ENCODE measurements around the gene FERMT3. TPM values are rescaled to one million over a fixed set of nuclear protein-coding genes. Genes with fewer than 3 reads are reported as not detected.
A peak's percentile ranks its signal among the peaks of the same experiment; 100 is the strongest.

Gene FERMT3
- total and polyA plus RNA-seq, 2 donors (not counting 3 experiments of a cell fraction or from before 2014, with no cell fraction given), result 64.4 to 100 TPM

GRCh38 chr11:64234647-64235379 is 28.3 kb downstream of the FERMT3 start:
- CTCF ChIA-PET, result interaction anchor here (1.9 to 2.1 kb wide), 3 partner anchors 30 to 66 kb away, joined by 6 to 10 read pairs (median 7); no protein-coding TSS in a partner anchor

More at GRCh38 chr11:64234647-64235379, 28.3 kb downstream of the FERMT3 start:
- Histone ChIP-seq H3K4me3 (replicated peaks in 1 of 3; ENCODE audit: insufficient read depth in 1 of 3, low read depth in 1 of 3, low read length in 3 of 3) (peak overlapping the region; percentile 48 to 63 (median 51)), H4K20me1 (replicated peaks; ENCODE audit: control insufficient read depth, extremely low read depth, insufficient read depth, low read length) (no peaks in the 10 kb centered on the region), H3K27me3 (ENCODE audit: control insufficient read depth in 2 of 2, insufficient read depth in 2 of 2, low read length in 2 of 2) (no peaks in the 10 kb centered on the region), H3K9me1 (replicated peaks; ENCODE audit: control insufficient read depth, extremely low read depth, insufficient read depth, low read length) (no peaks in the 10 kb centered on the region), H2AFZ (ENCODE audit: low read depth, low read length) (no peak overlapping the region), H3K4me1 (ENCODE audit: control insufficient read depth, extremely low read depth, insufficient read depth, low read length) (peaks cover 10% of the 10 kb centered on the region), H3K79me2 (ENCODE audit: control insufficient read depth, insufficient read depth, low read length) (no peaks in the 10 kb centered on the region), H3K9ac (replicated peaks; ENCODE audit: extremely low read depth, insufficient read depth, low read length) (peak overlapping the region; percentile 6), H3K9me3 (replicated peaks; ENCODE audit: control insufficient read depth, insufficient read depth, low read length) (no peaks in the 10 kb centered on the region), H3K27ac (ENCODE audit: insufficient read depth, low read depth, low read length) (no peak overlapping the region), H3K36me3 (ENCODE audit: control insufficient read depth in 2 of 2, extremely low read depth in 1 of 2, insufficient read depth in 2 of 2, low read length in 2 of 2) (peaks cover 6 to 8% of the 10 kb centered on the region in 2 experiments), H3K4me2 (ENCODE audit: insufficient read depth, low read length) (peak overlapping the region; percentile 71)
- no peak for DNase-seq (ENCODE audit: low read depth, low spot score)
- BruUV-seq (replicated peaks), result no TSS peak
- TF ChIP-seq, protein P1, sequence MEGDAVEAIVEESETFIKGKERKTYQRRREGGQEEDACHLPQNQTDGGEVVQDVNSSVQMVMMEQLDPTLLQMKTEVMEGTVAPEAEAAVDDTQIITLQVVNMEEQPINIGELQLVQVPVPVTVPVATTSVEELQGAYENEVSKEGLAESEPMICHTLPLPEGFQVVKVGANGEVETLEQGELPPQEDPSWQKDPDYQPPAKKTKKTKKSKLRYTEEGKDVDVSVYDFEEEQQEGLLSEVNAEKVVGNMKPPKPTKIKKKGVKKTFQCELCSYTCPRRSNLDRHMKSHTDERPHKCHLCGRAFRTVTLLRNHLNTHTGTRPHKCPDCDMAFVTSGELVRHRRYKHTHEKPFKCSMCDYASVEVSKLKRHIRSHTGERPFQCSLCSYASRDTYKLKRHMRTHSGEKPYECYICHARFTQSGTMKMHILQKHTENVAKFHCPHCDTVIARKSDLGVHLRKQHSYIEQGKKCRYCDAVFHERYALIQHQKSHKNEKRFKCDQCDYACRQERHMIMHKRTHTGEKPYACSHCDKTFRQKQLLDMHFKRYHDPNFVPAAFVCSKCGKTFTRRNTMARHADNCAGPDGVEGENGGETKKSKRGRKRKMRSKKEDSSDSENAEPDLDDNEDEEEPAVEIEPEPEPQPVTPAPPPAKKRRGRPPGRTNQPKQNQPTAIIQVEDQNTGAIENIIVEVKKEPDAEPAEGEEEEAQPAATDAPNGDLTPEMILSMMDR (IDR thresholded peaks at IDR 0.05; ENCODE audit: extremely low read depth in 1 of 2, insufficient read depth in 1 of 2, low read depth in 1 of 2, low read length in 2 of 2), result no peak
- TF ChIP-seq MYC (IDR thresholded peaks at IDR 0.05; ENCODE audit: low read depth, low read length) (no peak), POLR2AphosphoS5 (IDR thresholded peaks at IDR 0.05; ENCODE audit: insufficient read depth, low read depth, low read length) (no peak)
- TF ChIP-seq, protein P2, sequence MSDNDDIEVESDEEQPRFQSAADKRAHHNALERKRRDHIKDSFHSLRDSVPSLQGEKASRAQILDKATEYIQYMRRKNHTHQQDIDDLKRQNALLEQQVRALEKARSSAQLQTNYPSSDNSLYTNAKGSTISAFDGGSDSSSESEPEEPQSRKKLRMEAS (IDR thresholded peaks at IDR 0.05; ENCODE audit: insufficient read depth, insufficient read length), result no peak
- dilution Hi-C loops (cut with MboI; ENCODE audit: extremely low pct_ligation_motif_present, low sequenced_read_pairs), result no loop called here
- POLR2A ChIA-PET, result no interaction called here
- intact Hi-C loops (cut with micrococcal nuclease), result loop anchor here (5.0 kb wide), 1 partner anchor 48 kb away; the partner anchor contains the start of gene STIP1
- FAIRE-seq, result no peak

Measured in endothelial cell of umbilical vein (primary cell).